Astrocyte of the cerebellum (primary cell): Measurements from ENCODE around the gene PLEKHG7.
"Not testable (repeated sequence)": the region's sequence is repeated elsewhere in the genome, so short reads cannot be mapped to it uniquely, and the experiment has no call there.

ENCODE experiments used
- DNase-seq: peaks from one replicate; pipeline ENCODE4 v3.0.0-alpha.2; 2011; ENCODE audit warnings: low read depth
- H3K4me3 ChIP-seq: 2 replicates; pipeline ENCODE4 v1.5.1; 2011; ENCODE audit warnings: mild to moderate bottlenecking, low read depth, low read length, moderate library complexity
- CTCF ChIP-seq: IDR thresholded peaks from 2 replicates; pipeline ENCODE4 v1.5.1; 2012; ENCODE audit warnings: low read length, low read depth, moderate library complexity, mild to moderate bottlenecking; ENCODE audit errors: missing control alignments
- in situ Hi-C: cut with HindIII; loops from 2 replicates; pipeline ENCODE4 v1.10.0; 2017; ENCODE audit warnings: low sequenced_read_pairs

Gene PLEKHG7

GRCh38 chr12:92740411-92740810 is 37.6 kb downstream of the PLEKHG7 start:
- peak; percentile 27 for DNase-seq
- no peak for TF ChIP-seq CTCF
- H3K4me3 ChIP-seq, result no peak overlapping the region
- in situ Hi-C loops, result no loop called here

GRCh38 chr12:92743026-92743425 is 40.2 kb downstream of the PLEKHG7 start:
- TF ChIP-seq CTCF, result no peak
- H3K4me3 ChIP-seq, result no peak overlapping the region
- in situ Hi-C loops, result no loop called here
- DNase-seq, result no peak

DNA sequence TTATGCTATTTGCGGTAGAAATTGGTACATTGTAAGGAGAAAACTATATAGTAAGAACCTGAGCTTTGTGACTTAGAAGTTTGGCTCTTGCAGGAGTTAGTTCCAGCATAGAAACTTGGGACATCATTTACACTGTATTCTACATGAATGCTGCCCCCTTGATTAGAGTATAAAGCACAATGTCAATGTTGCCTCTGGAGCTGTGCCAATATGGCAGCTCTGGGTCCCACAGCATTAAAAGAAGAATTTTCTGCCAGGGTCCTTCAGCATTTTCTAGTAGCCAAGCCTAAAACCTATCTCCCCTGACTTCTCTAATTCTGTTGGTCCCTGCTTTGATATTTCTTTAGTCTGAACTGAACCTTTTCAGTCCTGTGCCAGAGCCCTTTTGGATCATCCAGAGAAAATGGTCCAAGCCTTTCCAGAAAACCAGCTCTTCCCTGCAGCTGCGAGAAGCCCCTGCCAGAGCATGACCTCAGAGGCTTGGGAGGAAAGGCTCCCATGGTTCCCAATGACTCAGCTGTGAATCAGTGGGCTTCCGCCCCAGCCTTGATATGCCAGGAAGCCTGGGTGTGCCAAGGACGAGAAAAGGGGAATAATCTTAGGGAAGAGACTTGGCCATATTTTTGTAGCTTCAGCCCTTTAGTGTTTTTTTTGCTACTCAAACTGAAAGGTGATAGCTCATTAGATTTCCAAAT is 43.2 kb downstream of the PLEKHG7 start:
- peak; percentile 95 for DNase-seq
- no peak for TF ChIP-seq CTCF

DNA sequence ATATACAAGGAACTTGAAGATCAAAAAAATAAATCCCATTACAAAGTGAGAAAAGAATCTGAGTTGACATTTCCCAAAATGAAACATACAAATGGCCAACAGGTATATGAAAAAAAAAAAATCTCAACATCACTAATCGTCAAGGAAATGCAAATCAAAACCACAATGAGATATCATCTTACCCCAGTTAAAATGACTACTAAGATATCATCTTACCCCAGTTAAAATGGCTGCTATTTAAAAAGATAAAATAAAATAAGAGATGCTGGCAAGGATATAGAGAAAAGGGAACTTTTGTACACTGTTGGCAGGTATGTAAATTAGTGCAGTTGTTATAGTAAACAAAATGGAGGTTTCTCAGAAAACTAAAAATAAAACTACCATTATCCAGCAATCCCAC is 44.4 kb downstream of the PLEKHG7 start:
- DNase-seq, result no peak
- H3K4me3 ChIP-seq, result no peak overlapping the region
- in situ Hi-C loops, result no loop called here
- no peak for TF ChIP-seq CTCF

More for the DNA sequence above, 43.2 kb downstream of the PLEKHG7 start:
- no peak overlapping the region for H3K4me3 ChIP-seq
- in situ Hi-C loops, result no loop called here

DNA sequence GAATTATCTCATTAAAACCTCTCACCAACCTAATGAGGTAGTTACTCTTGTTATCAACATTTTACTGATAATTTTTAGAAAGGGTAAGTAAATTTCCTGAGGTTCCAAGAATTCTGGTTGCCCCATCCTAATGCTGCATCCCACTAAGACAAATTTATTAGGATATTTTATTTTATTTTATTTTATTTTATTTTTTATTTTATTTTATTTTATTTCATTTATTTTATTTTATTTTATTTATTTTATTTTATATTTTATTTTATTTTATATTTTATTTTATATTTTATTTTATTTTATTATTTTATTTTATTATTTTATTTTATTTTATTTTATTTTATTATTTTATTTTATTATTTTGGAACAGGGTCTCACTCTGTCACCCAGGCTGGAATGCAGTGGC is 46.9 kb downstream of the PLEKHG7 start:
- in situ Hi-C loops, H3K4me3 ChIP-seq, DNase-seq: not testable (repeated sequence)

DNA sequence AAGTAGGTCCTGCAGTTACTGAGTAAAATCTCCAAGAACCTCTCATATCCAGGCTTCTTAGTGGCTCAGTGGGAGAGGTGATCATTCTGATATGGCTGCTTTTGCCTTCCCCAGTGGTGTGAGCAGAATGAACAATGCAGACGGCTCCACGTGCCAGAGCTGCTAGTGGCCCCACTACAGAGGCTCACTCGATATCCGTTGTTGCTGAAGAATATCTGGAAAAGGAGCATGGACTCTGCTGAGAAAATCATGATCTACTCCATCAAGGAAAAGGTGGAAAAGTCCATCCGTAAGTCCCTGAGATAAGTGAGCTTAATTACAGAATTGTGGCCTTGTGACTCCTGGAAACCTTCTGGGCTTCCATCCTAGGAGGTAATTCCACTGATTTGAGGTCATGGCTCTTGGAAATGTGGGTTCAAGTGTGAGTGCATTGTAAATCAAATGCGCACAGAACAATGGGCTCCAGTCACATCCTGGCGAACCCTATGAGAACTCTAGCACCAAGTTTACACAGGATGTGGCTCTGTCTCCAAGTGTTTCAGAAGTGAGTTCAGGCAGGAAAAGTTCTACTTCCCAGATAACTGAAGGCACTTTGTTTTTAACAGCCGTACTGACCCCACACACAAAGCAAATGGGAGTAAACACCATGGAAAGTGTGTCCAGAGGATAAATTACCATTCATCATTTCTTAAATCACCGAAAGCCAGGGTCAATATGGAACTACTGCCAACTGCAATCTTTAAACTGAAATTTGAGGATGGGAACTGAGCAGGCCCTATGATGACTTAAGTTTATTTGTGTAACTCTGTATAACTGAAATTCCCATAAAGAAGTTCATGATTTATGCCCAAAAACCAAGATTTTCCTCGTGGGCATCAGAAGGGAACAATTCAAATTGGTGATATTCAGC is 51.4 kb downstream of the PLEKHG7 start:
- H3K4me3 ChIP-seq, result no peak overlapping the region
- DNase-seq, result no peak
- in situ Hi-C loops, result no loop called here
- no peak for TF ChIP-seq CTCF
